OCI-LY1 (cell line): ENCODE results near the gene KLHL29.

Source experiments
- CTCF ChIP-seq: fragments of 200-600 bp; sonication (generic), shearing (Covaris generic); IDR thresholded peaks from 2 replicates; pipeline ENCODE4 v1.5.1; 2017; ENCODE audit warnings: mild to moderate bottlenecking, antibody characterized with exemption, low read length, moderate library complexity, mixed read lengths
- EZH2 ChIP-seq: fragments of 200-600 bp; sonication (generic), shearing (Covaris generic); IDR thresholded peaks from 2 replicates; pipeline ENCODE4 v1.8.0; 2017; ENCODE audit warnings: borderline replicate concordance, mixed run types, mild to moderate bottlenecking, antibody characterized with exemption, low read length, moderate library complexity, mixed read lengths

GRCh38 chr2:23699580-23699925 lies 314.6 kb downstream of the KLHL29 start:
- no peak for TF ChIP-seq CTCF
- no peak for TF ChIP-seq EZH2
